GM12878 (cell line): Measurements from ENCODE around the gene RBBP6. TPM values are rescaled to one million over a fixed set of nuclear protein-coding genes. Genes with fewer than 3 reads are reported as not detected.
A peak's percentile ranks its signal among the peaks of the same experiment; 100 is the strongest.

Source experiments
- ASH2L ChIP-seq: fragments of 300-600, 200-600 bp; sonication (generic); IDR thresholded peaks from 2 replicates; pipeline ENCODE4 v1.6.1; 2017; ENCODE audit warnings: low read depth, mild to moderate bottlenecking, borderline replicate concordance
- BACH1 ChIP-seq: fragments of 450-650 bp; IDR thresholded peaks from 2 replicates; pipeline ENCODE4 v1.6.1; 2017; ENCODE audit warnings: mild to moderate bottlenecking, borderline replicate concordance
- CEBPB ChIP-seq, 2 experiments: fragments of 150-350 bp in 1 of 2; IDR thresholded peaks; 2 replicates each; pipeline ENCODE4 v1.6.1; 2012 to 2014; ENCODE audit warnings: low read depth in 2 of 2, low read length in 2 of 2, borderline replicate concordance in 1 of 2, inconsistent platforms in 1 of 2
- LARP7 ChIP-seq: fragments of 450-650 bp; IDR thresholded peaks from 2 replicates; pipeline ENCODE4 v1.6.1; 2017; ENCODE audit warnings: mild to moderate bottlenecking
- NBN ChIP-seq: fragments of 450-650 bp; IDR thresholded peaks from 2 replicates; pipeline ENCODE4 v1.6.1; 2016
- PAX5 ChIP-seq: IDR thresholded peaks from 2 replicates; pipeline ENCODE4 v1.6.1; 2011; ENCODE audit warnings: low read depth, low read length, borderline replicate concordance
- SIX5 ChIP-seq: IDR thresholded peaks from 2 replicates; pipeline ENCODE4 v1.6.1; 2011; ENCODE audit warnings: mild to moderate bottlenecking, low read depth, low read length, moderate library complexity; ENCODE audit not compliant: severe bottlenecking
- SMC3 ChIP-seq: IDR thresholded peaks from 2 replicates; pipeline ENCODE4 v1.6.1; 2011; ENCODE audit warnings: low read length, improper control_type of control experiment, borderline replicate concordance
- polyA plus RNA-seq, 11 experiments: library from polyadenylated mRNA; depleted of rRNA in 4 of 11; unstranded in 6 of 11; stranded (reverse) in 5 of 11; fragments of >200 nt; fragmentation: Nextera tagmentation in 4 of 11; fragmentation: Illumina TruSeq in 1 of 11; extraction: Ambion mirVana in 4 of 11; extraction: Trizol in 1 of 11; gene quantifications; 1 replicate in 1 of 11; 2 replicates in 10 of 11; pipeline versions ENCODE4 v1.2.1 to v1.2.3, GENCODE V29; 2011 to 2016; ENCODE audit warnings: inconsistent platforms in 2 of 11, missing spikeins in 2 of 11, low read depth in 1 of 11
- total RNA-seq, 4 experiments: library from RNA; depleted of rRNA in 3 of 4; stranded (reverse); fragments of >200 nt in 3 of 4; fragmentation: Illumina TruSeq in 1 of 4; extraction: Trizol in 1 of 4; gene quantifications; 2 replicates each; pipeline versions ENCODE4 v1.2.1 to v1.2.3, GENCODE V29; 2013 to 2021
- TF ChIP-seq, protein P1 (sequence below): IDR thresholded peaks from 2 replicates; pipeline ENCODE4 v1.6.1; 2012; ENCODE audit warnings: improper control_type of control experiment, low read depth, low read length; ENCODE audit not compliant: insufficient replicate concordance
- TF ChIP-seq, protein P2 (sequence below), 3 experiments: IDR thresholded peaks in 2 of 3; conservative IDR thresholded peaks in 1 of 3; 2 replicates each; pipeline ENCODE4 v1.5.1; 2011; ENCODE audit warnings: low read depth in 3 of 3, low read length in 3 of 3, mild to moderate bottlenecking in 3 of 3, control low read depth in 2 of 3, moderate library complexity in 2 of 3, inconsistent platforms in 1 of 3, mixed read lengths in 1 of 3; ENCODE audit not compliant: control insufficient read depth in 2 of 3, insufficient read depth in 1 of 3; ENCODE audit errors: extremely low read depth in 1 of 3
- TF ChIP-seq, protein P3 (sequence below): fragments of 450-650 bp; IDR thresholded peaks from 2 replicates; pipeline ENCODE4 v1.6.1; 2017; ENCODE audit warnings: antibody characterized with exemption, mild to moderate bottlenecking, moderate library complexity
- TF ChIP-seq, protein P4 (sequence below): IDR thresholded peaks from 2 replicates; pipeline ENCODE4 v1.6.1; 2012; ENCODE audit warnings: low read length, inconsistent platforms
- TF ChIP-seq, protein P5 (sequence below): fragments of 450-650 bp; formaldehyde crosslinking; IDR thresholded peaks from 2 replicates; pipeline ENCODE4 v1.5.0; 2022; ENCODE audit warnings: mild to moderate bottlenecking, missing genetic modification characterization

RBBP6 gene
- total and polyA plus RNA-seq, 10 of the 15 experiments (the other 5 are each of a cell fraction or from before 2014, with no cell fraction given), result 16.9 to 80.2 (median 36.5) TPM

DNA sequence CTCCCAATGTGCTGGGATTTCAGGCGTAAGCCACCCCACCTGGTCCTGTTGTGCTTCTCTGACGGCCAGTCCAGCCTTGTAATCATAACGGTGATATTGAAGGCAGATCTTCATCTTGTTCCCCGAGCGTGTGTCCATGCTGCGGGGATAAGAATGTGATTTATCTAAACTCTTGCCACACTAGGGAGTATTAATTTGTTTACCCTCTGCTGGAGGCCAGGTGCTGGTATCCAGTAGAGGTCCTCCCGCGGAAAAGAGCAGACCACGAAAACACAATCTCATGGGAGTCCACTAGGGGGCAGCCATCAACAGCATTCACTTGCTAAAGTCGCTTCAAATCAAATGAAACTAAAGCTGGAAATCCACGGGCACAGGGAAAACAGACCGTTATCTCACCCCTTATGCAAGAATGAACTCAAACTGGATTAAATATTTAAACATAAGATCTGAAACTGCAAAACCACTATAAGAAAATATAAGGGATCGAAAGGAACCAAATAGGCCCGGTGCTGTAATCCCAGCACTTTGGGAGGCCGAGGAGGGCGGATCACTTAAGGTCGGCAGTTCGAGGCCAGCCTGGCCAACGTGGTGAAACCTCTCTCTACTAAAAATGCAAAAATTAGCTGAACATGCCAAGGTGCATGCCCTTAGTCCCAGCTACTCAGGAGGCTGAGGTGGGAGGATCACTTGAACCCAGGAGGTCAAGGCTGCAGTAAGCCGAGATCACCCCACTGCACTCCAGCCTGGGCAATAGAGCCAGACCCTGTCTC is 22.3 kb upstream of the RBBP6 start (continued):
- TF ChIP-seq, protein P1, sequence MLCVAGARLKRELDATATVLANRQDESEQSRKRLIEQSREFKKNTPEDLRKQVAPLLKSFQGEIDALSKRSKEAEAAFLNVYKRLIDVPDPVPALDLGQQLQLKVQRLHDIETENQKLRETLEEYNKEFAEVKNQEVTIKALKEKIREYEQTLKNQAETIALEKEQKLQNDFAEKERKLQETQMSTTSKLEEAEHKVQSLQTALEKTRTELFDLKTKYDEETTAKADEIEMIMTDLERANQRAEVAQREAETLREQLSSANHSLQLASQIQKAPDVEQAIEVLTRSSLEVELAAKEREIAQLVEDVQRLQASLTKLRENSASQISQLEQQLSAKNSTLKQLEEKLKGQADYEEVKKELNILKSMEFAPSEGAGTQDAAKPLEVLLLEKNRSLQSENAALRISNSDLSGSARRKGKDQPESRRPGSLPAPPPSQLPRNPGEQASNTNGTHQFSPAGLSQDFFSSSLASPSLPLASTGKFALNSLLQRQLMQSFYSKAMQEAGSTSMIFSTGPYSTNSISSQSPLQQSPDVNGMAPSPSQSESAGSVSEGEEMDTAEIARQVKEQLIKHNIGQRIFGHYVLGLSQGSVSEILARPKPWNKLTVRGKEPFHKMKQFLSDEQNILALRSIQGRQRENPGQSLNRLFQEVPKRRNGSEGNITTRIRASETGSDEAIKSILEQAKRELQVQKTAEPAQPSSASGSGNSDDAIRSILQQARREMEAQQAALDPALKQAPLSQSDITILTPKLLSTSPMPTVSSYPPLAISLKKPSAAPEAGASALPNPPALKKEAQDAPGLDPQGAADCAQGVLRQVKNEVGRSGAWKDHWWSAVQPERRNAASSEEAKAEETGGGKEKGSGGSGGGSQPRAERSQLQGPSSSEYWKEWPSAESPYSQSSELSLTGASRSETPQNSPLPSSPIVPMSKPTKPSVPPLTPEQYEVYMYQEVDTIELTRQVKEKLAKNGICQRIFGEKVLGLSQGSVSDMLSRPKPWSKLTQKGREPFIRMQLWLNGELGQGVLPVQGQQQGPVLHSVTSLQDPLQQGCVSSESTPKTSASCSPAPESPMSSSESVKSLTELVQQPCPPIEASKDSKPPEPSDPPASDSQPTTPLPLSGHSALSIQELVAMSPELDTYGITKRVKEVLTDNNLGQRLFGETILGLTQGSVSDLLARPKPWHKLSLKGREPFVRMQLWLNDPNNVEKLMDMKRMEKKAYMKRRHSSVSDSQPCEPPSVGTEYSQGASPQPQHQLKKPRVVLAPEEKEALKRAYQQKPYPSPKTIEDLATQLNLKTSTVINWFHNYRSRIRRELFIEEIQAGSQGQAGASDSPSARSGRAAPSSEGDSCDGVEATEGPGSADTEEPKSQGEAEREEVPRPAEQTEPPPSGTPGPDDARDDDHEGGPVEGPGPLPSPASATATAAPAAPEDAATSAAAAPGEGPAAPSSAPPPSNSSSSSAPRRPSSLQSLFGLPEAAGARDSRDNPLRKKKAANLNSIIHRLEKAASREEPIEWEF, result no peak
- TF ChIP-seq, protein P2, sequence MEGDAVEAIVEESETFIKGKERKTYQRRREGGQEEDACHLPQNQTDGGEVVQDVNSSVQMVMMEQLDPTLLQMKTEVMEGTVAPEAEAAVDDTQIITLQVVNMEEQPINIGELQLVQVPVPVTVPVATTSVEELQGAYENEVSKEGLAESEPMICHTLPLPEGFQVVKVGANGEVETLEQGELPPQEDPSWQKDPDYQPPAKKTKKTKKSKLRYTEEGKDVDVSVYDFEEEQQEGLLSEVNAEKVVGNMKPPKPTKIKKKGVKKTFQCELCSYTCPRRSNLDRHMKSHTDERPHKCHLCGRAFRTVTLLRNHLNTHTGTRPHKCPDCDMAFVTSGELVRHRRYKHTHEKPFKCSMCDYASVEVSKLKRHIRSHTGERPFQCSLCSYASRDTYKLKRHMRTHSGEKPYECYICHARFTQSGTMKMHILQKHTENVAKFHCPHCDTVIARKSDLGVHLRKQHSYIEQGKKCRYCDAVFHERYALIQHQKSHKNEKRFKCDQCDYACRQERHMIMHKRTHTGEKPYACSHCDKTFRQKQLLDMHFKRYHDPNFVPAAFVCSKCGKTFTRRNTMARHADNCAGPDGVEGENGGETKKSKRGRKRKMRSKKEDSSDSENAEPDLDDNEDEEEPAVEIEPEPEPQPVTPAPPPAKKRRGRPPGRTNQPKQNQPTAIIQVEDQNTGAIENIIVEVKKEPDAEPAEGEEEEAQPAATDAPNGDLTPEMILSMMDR (IDR thresholded peaks at IDR 0.05 in 2 of 3, conservative IDR thresholded peaks at IDR 0.05 in 1 of 3; ENCODE audit: control insufficient read depth in 2 of 3, extremely low read depth in 1 of 3, insufficient read depth in 1 of 3, low read depth in 3 of 3, low read length in 3 of 3), result peak; percentile 90 to 92 (median 91)
- TF ChIP-seq, protein P3, sequence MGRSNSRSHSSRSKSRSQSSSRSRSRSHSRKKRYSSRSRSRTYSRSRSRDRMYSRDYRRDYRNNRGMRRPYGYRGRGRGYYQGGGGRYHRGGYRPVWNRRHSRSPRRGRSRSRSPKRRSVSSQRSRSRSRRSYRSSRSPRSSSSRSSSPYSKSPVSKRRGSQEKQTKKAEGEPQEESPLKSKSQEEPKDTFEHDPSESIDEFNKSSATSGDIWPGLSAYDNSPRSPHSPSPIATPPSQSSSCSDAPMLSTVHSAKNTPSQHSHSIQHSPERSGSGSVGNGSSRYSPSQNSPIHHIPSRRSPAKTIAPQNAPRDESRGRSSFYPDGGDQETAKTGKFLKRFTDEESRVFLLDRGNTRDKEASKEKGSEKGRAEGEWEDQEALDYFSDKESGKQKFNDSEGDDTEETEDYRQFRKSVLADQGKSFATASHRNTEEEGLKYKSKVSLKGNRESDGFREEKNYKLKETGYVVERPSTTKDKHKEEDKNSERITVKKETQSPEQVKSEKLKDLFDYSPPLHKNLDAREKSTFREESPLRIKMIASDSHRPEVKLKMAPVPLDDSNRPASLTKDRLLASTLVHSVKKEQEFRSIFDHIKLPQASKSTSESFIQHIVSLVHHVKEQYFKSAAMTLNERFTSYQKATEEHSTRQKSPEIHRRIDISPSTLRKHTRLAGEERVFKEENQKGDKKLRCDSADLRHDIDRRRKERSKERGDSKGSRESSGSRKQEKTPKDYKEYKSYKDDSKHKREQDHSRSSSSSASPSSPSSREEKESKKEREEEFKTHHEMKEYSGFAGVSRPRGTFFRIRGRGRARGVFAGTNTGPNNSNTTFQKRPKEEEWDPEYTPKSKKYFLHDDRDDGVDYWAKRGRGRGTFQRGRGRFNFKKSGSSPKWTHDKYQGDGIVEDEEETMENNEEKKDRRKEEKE, result no peak
- no peak for TF ChIP-seq BACH1
- peak; percentile 59; the same call in 1 of the 2 replicates for TF ChIP-seq SMC3
- no peak for TF ChIP-seq SIX5
- no peak for TF ChIP-seq LARP7
- TF ChIP-seq, protein P4, sequence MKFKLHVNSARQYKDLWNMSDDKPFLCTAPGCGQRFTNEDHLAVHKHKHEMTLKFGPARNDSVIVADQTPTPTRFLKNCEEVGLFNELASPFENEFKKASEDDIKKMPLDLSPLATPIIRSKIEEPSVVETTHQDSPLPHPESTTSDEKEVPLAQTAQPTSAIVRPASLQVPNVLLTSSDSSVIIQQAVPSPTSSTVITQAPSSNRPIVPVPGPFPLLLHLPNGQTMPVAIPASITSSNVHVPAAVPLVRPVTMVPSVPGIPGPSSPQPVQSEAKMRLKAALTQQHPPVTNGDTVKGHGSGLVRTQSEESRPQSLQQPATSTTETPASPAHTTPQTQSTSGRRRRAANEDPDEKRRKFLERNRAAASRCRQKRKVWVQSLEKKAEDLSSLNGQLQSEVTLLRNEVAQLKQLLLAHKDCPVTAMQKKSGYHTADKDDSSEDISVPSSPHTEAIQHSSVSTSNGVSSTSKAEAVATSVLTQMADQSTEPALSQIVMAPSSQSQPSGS, result no peak
- no peak for TF ChIP-seq NBN
- no peak for TF ChIP-seq CEBPB (IDR thresholded peaks at IDR 0.05; ENCODE audit: borderline replicate concordance in 1 of 2, low read depth in 2 of 2, low read length in 2 of 2)
- no peak for TF ChIP-seq PAX5
- TF ChIP-seq ASH2L, result no peak
- TF ChIP-seq, protein P5, sequence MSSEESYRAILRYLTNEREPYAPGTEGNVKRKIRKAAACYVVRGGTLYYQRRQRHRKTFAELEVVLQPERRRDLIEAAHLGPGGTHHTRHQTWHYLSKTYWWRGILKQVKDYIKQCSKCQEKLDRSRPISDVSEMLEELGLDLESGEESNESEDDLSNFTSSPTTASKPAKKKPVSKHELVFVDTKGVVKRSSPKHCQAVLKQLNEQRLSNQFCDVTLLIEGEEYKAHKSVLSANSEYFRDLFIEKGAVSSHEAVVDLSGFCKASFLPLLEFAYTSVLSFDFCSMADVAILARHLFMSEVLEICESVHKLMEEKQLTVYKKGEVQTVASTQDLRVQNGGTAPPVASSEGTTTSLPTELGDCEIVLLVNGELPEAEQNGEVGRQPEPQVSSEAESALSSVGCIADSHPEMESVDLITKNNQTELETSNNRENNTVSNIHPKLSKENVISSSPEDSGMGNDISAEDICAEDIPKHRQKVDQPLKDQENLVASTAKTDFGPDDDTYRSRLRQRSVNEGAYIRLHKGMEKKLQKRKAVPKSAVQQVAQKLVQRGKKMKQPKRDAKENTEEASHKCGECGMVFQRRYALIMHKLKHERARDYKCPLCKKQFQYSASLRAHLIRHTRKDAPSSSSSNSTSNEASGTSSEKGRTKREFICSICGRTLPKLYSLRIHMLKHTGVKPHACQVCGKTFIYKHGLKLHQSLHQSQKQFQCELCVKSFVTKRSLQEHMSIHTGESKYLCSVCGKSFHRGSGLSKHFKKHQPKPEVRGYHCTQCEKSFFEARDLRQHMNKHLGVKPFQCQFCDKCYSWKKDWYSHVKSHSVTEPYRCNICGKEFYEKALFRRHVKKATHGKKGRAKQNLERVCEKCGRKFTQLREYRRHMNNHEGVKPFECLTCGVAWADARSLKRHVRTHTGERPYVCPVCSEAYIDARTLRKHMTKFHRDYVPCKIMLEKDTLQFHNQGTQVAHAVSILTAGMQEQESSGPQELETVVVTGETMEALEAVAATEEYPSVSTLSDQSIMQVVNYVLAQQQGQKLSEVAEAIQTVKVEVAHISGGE (CRISPR knock-in tag), result no peak
